ENCODE results near the gene MT1F. TPM values are rescaled to one million over a fixed set of nuclear protein-coding genes. Genes with fewer than 3 reads are reported as not detected.

MT1F gene
- total RNA-seq, 2 experiments from 2014 or later: 0.44 TPM; not detected in 1

- ChIA-PET CTCF (ENCODE audit: unreplicated experiment) (no interaction called here), POLR2A (no interaction called here)
- H3K9me3 ChIP-seq (ENCODE audit: low read length): no peaks in the 10 kb centered on the region
- no peak overlapping the region for H2AFZ ChIP-seq (ENCODE audit: low read length)
- no peaks in the 10 kb centered on the region for H3K36me3 ChIP-seq (ENCODE audit: insufficient read depth, low read length)
- BruUV-seq (replicated peaks): no TSS peak
- intact Hi-C loops (cut with micrococcal nuclease; ENCODE audit: unreplicated experiment): no loop called here
- H4K20me1 ChIP-seq (ENCODE audit: insufficient read depth, low read length): no peaks in the 10 kb centered on the region
- H3K4me2 ChIP-seq (ENCODE audit: low read length): no peak overlapping the region
- H3K4me3 ChIP-seq (ENCODE audit: low read depth, low read length, poor library complexity, severe bottlenecking): no peak overlapping the region
- H3K9me2 ChIP-seq (ENCODE audit: insufficient read depth, low read length): no peaks in the 10 kb centered on the region
- TF ChIP-seq CTCF (conservative IDR thresholded peaks at IDR 0.05; ENCODE audit: low read length) (no peak), EZH2phosphoT487 (IDR thresholded peaks at IDR 0.05; ENCODE audit: borderline replicate concordance, low read depth, low read length) (no peak)
- H3K4me1 ChIP-seq (ENCODE audit: insufficient read depth, low read length, poor library complexity, severe bottlenecking): peaks cover 22% of the 10 kb centered on the region
- H3K27ac ChIP-seq (ENCODE audit: low read depth, low read length, poor library complexity, severe bottlenecking): no peak overlapping the region
- H3K79me2 ChIP-seq (ENCODE audit: insufficient read depth, low read depth, low read length): no peaks in the 10 kb centered on the region
- DNase-seq (ENCODE audit: low spot score): no peak
Observed at GRCh38 chr16:56684256-56684925, 26.6 kb downstream of the MT1F start.

DNA sequence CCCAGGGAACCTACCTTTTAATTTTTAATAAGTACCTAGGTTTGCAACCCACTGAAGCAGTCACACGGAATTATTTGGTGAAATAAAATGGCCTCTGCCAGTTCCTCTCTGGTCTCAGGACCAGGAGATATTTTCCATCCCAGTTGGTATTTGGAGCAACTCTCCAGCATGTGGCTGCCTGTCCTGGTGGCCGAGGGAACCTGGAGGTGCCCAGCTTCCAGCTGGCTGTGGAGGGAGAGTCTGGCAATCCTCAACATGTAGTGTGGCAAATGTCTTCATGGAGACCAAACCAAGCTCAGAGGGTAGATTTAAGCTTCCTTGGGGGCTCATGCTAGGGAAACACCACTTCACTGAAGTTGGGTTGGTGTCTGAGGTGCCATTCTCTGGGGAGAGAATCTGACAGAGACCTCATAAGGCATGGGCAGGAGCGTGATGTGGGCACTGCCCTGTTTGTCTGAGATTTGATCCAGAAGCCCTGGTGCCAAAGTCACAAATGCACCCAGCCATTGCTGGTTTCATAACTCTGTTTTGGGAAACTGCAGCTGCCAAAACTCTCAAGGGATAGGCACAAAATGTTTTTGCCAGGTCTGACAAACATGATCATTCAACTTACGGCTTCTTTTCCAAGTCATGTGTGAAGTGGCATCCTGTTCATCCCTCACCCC is 27.3 kb downstream of the MT1F start:
- no peaks in the 10 kb centered on the region for H3K9me3 ChIP-seq (ENCODE audit: low read length)
- BruUV-seq (replicated peaks): no TSS peak
- no peak overlapping the region for H3K4me3 ChIP-seq (ENCODE audit: low read depth, low read length, poor library complexity, severe bottlenecking)
- TF ChIP-seq CTCF (conservative IDR thresholded peaks at IDR 0.05; ENCODE audit: low read length): no peak
- H4K20me1 ChIP-seq (ENCODE audit: insufficient read depth, low read length): no peaks in the 10 kb centered on the region
- H3K27ac ChIP-seq (ENCODE audit: low read depth, low read length, poor library complexity, severe bottlenecking): no peak overlapping the region
- H3K79me2 ChIP-seq (ENCODE audit: insufficient read depth, low read depth, low read length): no peaks in the 10 kb centered on the region
- intact Hi-C loops (cut with micrococcal nuclease; ENCODE audit: unreplicated experiment): no loop called here
- H3K9me2 ChIP-seq (ENCODE audit: insufficient read depth, low read length): no peaks in the 10 kb centered on the region
- no peak for DNase-seq (ENCODE audit: low spot score)
- POLR2A ChIA-PET: interaction anchor here (1.1 kb wide), 1 partner anchor 17 kb away, joined by 4 read pairs; no protein-coding TSS in a partner anchor
- no peaks in the 10 kb centered on the region for H3K36me3 ChIP-seq (ENCODE audit: insufficient read depth, low read length)
- no peak overlapping the region for H3K4me2 ChIP-seq (ENCODE audit: low read length)
- H2AFZ ChIP-seq (ENCODE audit: low read length): no peak overlapping the region
- CTCF ChIA-PET (ENCODE audit: unreplicated experiment): no interaction called here
- peaks cover 22% of the 10 kb centered on the region for H3K4me1 ChIP-seq (ENCODE audit: insufficient read depth, low read length, poor library complexity, severe bottlenecking)

- Histone ChIP-seq H3K4me3 (ENCODE audit: low read depth, low read length, poor library complexity, severe bottlenecking) (no peak overlapping the region), H3K36me3 (ENCODE audit: insufficient read depth, low read length) (no peaks in the 10 kb centered on the region), H3K4me2 (ENCODE audit: low read length) (no peak overlapping the region), H2AFZ (ENCODE audit: low read length) (no peak overlapping the region), H3K79me2 (ENCODE audit: insufficient read depth, low read depth, low read length) (no peaks in the 10 kb centered on the region), H3K4me1 (ENCODE audit: insufficient read depth, low read length, poor library complexity, severe bottlenecking) (peaks cover 20% of the 10 kb centered on the region), H4K20me1 (ENCODE audit: insufficient read depth, low read length) (no peaks in the 10 kb centered on the region), H3K9me2 (ENCODE audit: insufficient read depth, low read length) (no peaks in the 10 kb centered on the region), H3K9me3 (ENCODE audit: low read length) (no peaks in the 10 kb centered on the region), H3K27ac (ENCODE audit: low read depth, low read length, poor library complexity, severe bottlenecking) (no peak overlapping the region)
- ChIA-PET POLR2A (no interaction called here), CTCF (ENCODE audit: unreplicated experiment) (no interaction called here)
- TF ChIP-seq CTCF (conservative IDR thresholded peaks at IDR 0.05; ENCODE audit: low read length) (no peak), EZH2phosphoT487 (IDR thresholded peaks at IDR 0.05; ENCODE audit: borderline replicate concordance, low read depth, low read length) (no peak)
- intact Hi-C loops (cut with micrococcal nuclease; ENCODE audit: unreplicated experiment): no loop called here
- DNase-seq (ENCODE audit: low spot score): no peak
- BruUV-seq (replicated peaks): no TSS peak
Observed at GRCh38 chr16:56686758-56687157, 29.0 kb downstream of the MT1F start.
